Measurements from ENCODE around the gene NDUFS2. TPM values are rescaled to one million over a fixed set of nuclear protein-coding genes. Genes with fewer than 3 reads are reported as not detected.
"Not testable (repeated sequence)": the region's sequence is repeated elsewhere in the genome, so short reads cannot be mapped to it uniquely, and the experiment has no call there.

The NDUFS2 gene
- total and polyA plus RNA-seq, 9 of the 15 experiments (the other 6 are each of a cell fraction or from before 2014, with no cell fraction given) = 70.0 to 176 (median 141) TPM

- H2AFZ ChIP-seq (ENCODE audit: low read depth, low read length) = no peak overlapping the region
- no peak overlapping the region for H3K27ac ChIP-seq (ENCODE audit: extremely low read depth, low read depth, low read length)
- TF ChIP-seq ZNF146 (CRISPR knock-in tag; IDR thresholded peaks at IDR 0.05; ENCODE audit: unreplicated experiment) (no peak), FUS (optimal IDR thresholded peaks at IDR 0.05; ENCODE audit: low read depth, low read length) (no peak), RB1 (IDR thresholded peaks at IDR 0.05; ENCODE audit: low read depth) (no peak), PHF8 (IDR thresholded peaks at IDR 0.05; ENCODE audit: borderline replicate concordance, low read length) (no peak), MEF2A (IDR thresholded peaks at IDR 0.05; ENCODE audit: control insufficient read depth, low read depth, low read length) (no peak), ZBTB1 (CRISPR knock-in tag; IDR thresholded peaks at IDR 0.05; ENCODE audit: borderline replicate concordance, low read depth) (no peak), SIN3A (IDR thresholded peaks at IDR 0.05; ENCODE audit: borderline replicate concordance in 2 of 2, control insufficient read depth in 1 of 2, low read depth in 2 of 2, low read length in 2 of 2) (no peak), ILK (tag; IDR thresholded peaks at IDR 0.05; ENCODE audit: borderline replicate concordance, low read depth) (no peak), ZNF274 (IDR thresholded peaks at IDR 0.05; ENCODE audit: borderline replicate concordance, low read depth, low read length) (no peak), HDAC3 (IDR thresholded peaks at IDR 0.05; ENCODE audit: borderline replicate concordance, partially characterized antibody) (no peak), NCOR1 (IDR thresholded peaks at IDR 0.05) (no peak), SRSF9 (IDR thresholded peaks at IDR 0.05; ENCODE audit: borderline replicate concordance, low read depth, low read length) (no peak), POLR3G (IDR thresholded peaks at IDR 0.05; ENCODE audit: extremely low read depth, insufficient read length, insufficient replicate concordance) (no peak), EP400 (IDR thresholded peaks at IDR 0.05) (no peak), RBM22 (IDR thresholded peaks at IDR 0.05; ENCODE audit: low read depth, low read length, poor library complexity, severe bottlenecking) (no peak)
- H3K79me2 ChIP-seq (ENCODE audit: control insufficient read depth, insufficient read depth, low read length) = no peaks in the 10 kb centered on the region
- H3K27me3 ChIP-seq (ENCODE audit: control insufficient read depth in 2 of 2, insufficient read depth in 2 of 2, low read length in 2 of 2) = no peaks in the 10 kb centered on the region
- no TSS peak for BruUV-seq (replicated peaks)
- H3K9me1 ChIP-seq (ENCODE audit: control insufficient read depth, insufficient read depth, low read length) = no peaks in the 10 kb centered on the region
- no peak for ATAC-seq
- H3K4me2 ChIP-seq (ENCODE audit: insufficient read depth, low read length) = no peak overlapping the region
- no peaks in the 10 kb centered on the region for H4K20me1 ChIP-seq (replicated peaks; ENCODE audit: control insufficient read depth, insufficient read depth, low read length)
- POLR2A ChIA-PET = no interaction called here
- FAIRE-seq = no peak
- WGBS (ENCODE audit: insufficient coverage, low coverage, missing lambda C conversion rate) = 36% methylated on average over 8 of the region's 8 CpGs
- DNase-seq (ENCODE audit: extremely low read depth in 1 of 4, low spot score in 3 of 4) = no peak
- no peak overlapping the region for H3K9ac ChIP-seq (ENCODE audit: insufficient read depth in 1 of 2, low read depth in 2 of 2, low read length in 2 of 2)
- H3K4me1 ChIP-seq (replicated peaks in 1 of 2; ENCODE audit: control insufficient read depth in 2 of 2, insufficient read depth in 2 of 2, low read length in 2 of 2) = no peaks in the 10 kb centered on the region
- H3K9me3 ChIP-seq (replicated peaks; ENCODE audit: control insufficient read depth, insufficient read depth, low read depth, low read length) = 0 out of 2 replicates have a peak, but pooled peaks cover 2% of the 10 kb centered on the region
- H3K36me3 ChIP-seq (ENCODE audit: control insufficient read depth, insufficient read depth, low read length) = no peaks in the 10 kb centered on the region
- intact Hi-C loops (cut with micrococcal nuclease) = no loop called here
- H3K4me3 ChIP-seq = no peak overlapping the region
- in situ Hi-C loops (cut with MboI) = no loop called here
- CTCF ChIA-PET (ENCODE audit: low intra/inter-chr PET ratio) = no interaction called here
Measured at GRCh38 chr1:161251579-161251978, 49.4 kb downstream of the NDUFS2 start.

- H3K9me3 ChIP-seq (replicated peaks; ENCODE audit: control insufficient read depth, insufficient read depth, low read depth, low read length); H3K9ac ChIP-seq (ENCODE audit: insufficient read depth in 1 of 2, low read depth in 2 of 2, low read length in 2 of 2); H4K20me1 ChIP-seq (replicated peaks; ENCODE audit: control insufficient read depth, insufficient read depth, low read length); DNase-seq (ENCODE audit: extremely low read depth in 1 of 4, low spot score in 3 of 4); H3K36me3 ChIP-seq (ENCODE audit: control insufficient read depth, insufficient read depth, low read length); ATAC-seq; BruUV-seq (replicated peaks); CTCF ChIA-PET (ENCODE audit: low intra/inter-chr PET ratio); H2AFZ ChIP-seq (ENCODE audit: low read depth, low read length); in situ Hi-C loops (cut with MboI); intact Hi-C loops (cut with micrococcal nuclease); H3K4me1 ChIP-seq (replicated peaks in 1 of 2; ENCODE audit: control insufficient read depth in 2 of 2, insufficient read depth in 2 of 2, low read length in 2 of 2); FAIRE-seq; H3K27ac ChIP-seq (ENCODE audit: extremely low read depth, low read depth, low read length); POLR2A ChIA-PET; H3K4me3 ChIP-seq; H3K79me2 ChIP-seq (ENCODE audit: control insufficient read depth, insufficient read depth, low read length); H3K4me2 ChIP-seq (ENCODE audit: insufficient read depth, low read length); H3K9me1 ChIP-seq (ENCODE audit: control insufficient read depth, insufficient read depth, low read length): not testable (repeated sequence)
- peaks cover 16 to 18% of the 10 kb centered on the region in 2 experiments; a peak in 4 of 5 replicates for H3K27me3 ChIP-seq (ENCODE audit: control insufficient read depth in 2 of 2, insufficient read depth in 2 of 2, low read length in 2 of 2)
- WGBS (ENCODE audit: insufficient coverage, low coverage, missing lambda C conversion rate) = 3% methylated on average over 5 of the region's 5 CpGs
Measured at GRCh38 chr1:161255302-161255701, 53.1 kb downstream of the NDUFS2 start.
